GM19043 (cell line): Measurements from ENCODE around the gene FAR2.
"Not testable (repeated sequence)": the region's sequence is repeated elsewhere in the genome, so short reads cannot be mapped to it uniquely, and the experiment has no call there.

Experiments
- ATAC-seq: cut with Tn5 transposase; IDR thresholded peaks from one replicate; pipeline ENCODE4 v1.9.1; 2021; ENCODE audit warnings: low read depth; ENCODE audit not compliant: unreplicated experiment

Gene FAR2

GRCh38 chr12:29148911-29149690, at the start of gene FAR2:
FAR2 (plus strand) TSS chr12:29149278; CDS start chr12:29270450, 121,172 bp downstream.
- ATAC-seq = peak; percentile 34

- ATAC-seq = no peak
These were observed 46.3 kb upstream of the FAR2 start for GRCh38 chr12:29102741-29103140.

GRCh38 chr12:29103539-29103974, 45.5 kb upstream of the FAR2 start:
- ATAC-seq = peak; percentile 97

GRCh38 chr12:29104516-29104915, 44.6 kb upstream of the FAR2 start:
- no peak for ATAC-seq

GRCh38 chr12:29110506-29111442, 38.3 kb upstream of the FAR2 start:
- ATAC-seq = peak; percentile 71

GRCh38 chr12:29113101-29113500, 36.0 kb upstream of the FAR2 start:
- no peak for ATAC-seq

- ATAC-seq = no peak
These were observed 32.7 kb upstream of the FAR2 start for GRCh38 chr12:29116414-29116813.

- ATAC-seq = no peak
These were observed 17.5 kb upstream of the FAR2 start for GRCh38 chr12:29131539-29131938.

- ATAC-seq = no peak
These were observed 16.8 kb upstream of the FAR2 start for GRCh38 chr12:29132316-29132715.

GRCh38 chr12:29133181-29133580, 15.9 kb upstream of the FAR2 start:
- no peak for ATAC-seq

GRCh38 chr12:29133680-29134079, 15.4 kb upstream of the FAR2 start:
- ATAC-seq = no peak

- ATAC-seq = not testable (repeated sequence)
These were observed 10.8 kb upstream of the FAR2 start for GRCh38 chr12:29138256-29138655.

GRCh38 chr12:29138855-29139254, 10.2 kb upstream of the FAR2 start:
- not testable (repeated sequence) for ATAC-seq

- no peak for ATAC-seq
These were observed 3.5 kb upstream of the FAR2 start for GRCh38 chr12:29145372-29146170.

GRCh38 chr12:29146196-29146595, 2.9 kb upstream of the FAR2 start:
- no peak for ATAC-seq

GRCh38 chr12:29147731-29148595, 1.1 kb upstream of the FAR2 start:
- peak; percentile 2 for ATAC-seq

- ATAC-seq = peak; percentile 13
These were observed 525 bp upstream of the FAR2 start for GRCh38 chr12:29148596-29148910.

- no peak for ATAC-seq
These were observed 708 bp downstream of the FAR2 start for GRCh38 chr12:29149691-29150281.

GRCh38 chr12:29150462-29150861, 1.4 kb downstream of the FAR2 start:
- ATAC-seq = no peak
